H1 (cell line): ENCODE measurements around the gene SAP30. TPM values are rescaled to one million over a fixed set of nuclear protein-coding genes. Genes with fewer than 3 reads are reported as not detected.

ENCODE experiments used
- CTCF ChIA-PET: fragments of 300-600 bp; sonication (Branson Sonifier 250); formaldehyde crosslinking; loops from one replicate; lab custom pipeline; 2021; ENCODE audit not compliant: partially characterized antibody; lab: Charles Lee
- POLR2A ChIA-PET: fragments of 300-600 bp; sonication (Branson Sonifier 250); formaldehyde crosslinking; loops from one replicate; lab custom pipeline; 2021; ENCODE audit warnings: inconsistent platforms; ENCODE audit not compliant: partially characterized antibody; lab: Charles Lee
- DNase-seq, 2 experiments: peaks; one replicate each; pipeline versions ENCODE4 v3.0.0 to v3.0.0-alpha.2; 2010 to 2022; ENCODE audit warnings: low spot score in 2 of 2, low read depth in 1 of 2, mixed read lengths in 1 of 2
- FAIRE-seq: peaks from 2 replicates; lab custom pipeline; 2011; peaks lifted over from hg19 to GRCh38; lab: Jason Lieb, UNC
- H2AFZ ChIP-seq: 2 replicates; pipeline ENCODE4 v1.8.1; 2012; ENCODE audit warnings: low read length, inconsistent platforms
- H2AK5ac ChIP-seq: 2 replicates; pipeline ENCODE4 v1.6.1; 2013; ENCODE audit warnings: low read depth, low read length
- H2BK120ac ChIP-seq: replicated peaks from 2 replicates; pipeline ENCODE3; 2013; ENCODE audit warnings: low read depth, low read length, inconsistent platforms
- H2BK12ac ChIP-seq: 2 replicates; pipeline ENCODE4 v1.6.1; 2013; ENCODE audit warnings: low read depth, low read length
- H2BK15ac ChIP-seq: 2 replicates; pipeline ENCODE4 v1.6.1; 2013; ENCODE audit warnings: low read length
- H2BK20ac ChIP-seq: 2 replicates; pipeline ENCODE4 v1.6.1; 2013; ENCODE audit warnings: low read length
- H2BK5ac ChIP-seq: 2 replicates; pipeline ENCODE4 v1.6.1; 2013; ENCODE audit warnings: low read depth, low read length
- H3K14ac ChIP-seq: 2 replicates; pipeline ENCODE4 v1.6.1; 2013; ENCODE audit warnings: inconsistent platforms; ENCODE audit not compliant: insufficient read length
- H3K18ac ChIP-seq: 2 replicates; pipeline ENCODE4 v1.6.1; 2013; ENCODE audit warnings: low read length; ENCODE audit errors: extremely low read depth
- H3K23ac ChIP-seq: 2 replicates; pipeline ENCODE4 v1.6.1; 2013; ENCODE audit warnings: inconsistent platforms; ENCODE audit not compliant: insufficient read length
- H3K23me2 ChIP-seq: 2 replicates; pipeline ENCODE4 v1.6.1; 2013; ENCODE audit warnings: low read depth, low read length
- H3K27ac ChIP-seq: 2 replicates; pipeline ENCODE4 v1.6.1; 2011; ENCODE audit warnings: low read depth, low read length, inconsistent platforms
- H3K27me3 ChIP-seq, 4 experiments: replicated peaks in 1 of 4; 1 replicate in 1 of 4; 2 replicates in 3 of 4; pipeline versions ENCODE4 v1.6.1 to v1.8.1; 2011 to 2013; ENCODE audit warnings: low read length in 3 of 4, mild to moderate bottlenecking in 3 of 4, inconsistent platforms in 2 of 4, mixed read lengths in 2 of 4, moderate library complexity in 1 of 4; ENCODE audit not compliant: control insufficient read depth in 3 of 4, insufficient read depth in 3 of 4; ENCODE audit errors: extremely low read depth in 1 of 4
- H3K36me3 ChIP-seq, 4 experiments: 2 replicates each; pipeline versions ENCODE4 v1.6.1 to v1.8.1; 2011 to 2013; ENCODE audit warnings: mild to moderate bottlenecking in 4 of 4, low read length in 3 of 4, moderate library complexity in 2 of 4, control low read depth in 1 of 4, inconsistent platforms in 1 of 4; ENCODE audit not compliant: insufficient read depth in 4 of 4, control insufficient read depth in 2 of 4
- H3K4ac ChIP-seq: replicated peaks from 2 replicates; pipeline ENCODE3; 2013; ENCODE audit warnings: low read length, low read depth, mixed read lengths, inconsistent platforms; ENCODE audit not compliant: insufficient read length
- H3K4me1 ChIP-seq, 4 experiments: replicated peaks in 1 of 4; 1 replicate in 1 of 4; 2 replicates in 3 of 4; pipeline versions ENCODE4 v1.6.1 to v1.8.1; 2011 to 2013; ENCODE audit warnings: low read length in 3 of 4, inconsistent platforms in 2 of 4, mixed read lengths in 1 of 4; ENCODE audit not compliant: insufficient read depth in 4 of 4, control insufficient read depth in 3 of 4
- H3K4me2 ChIP-seq, 2 experiments: 2 replicates each; pipeline versions ENCODE4 v1.6.1 to v1.8.1; 2011 to 2013; ENCODE audit warnings: low read depth in 2 of 2, low read length in 2 of 2, control low read depth in 1 of 2, inconsistent platforms in 1 of 2, mild to moderate bottlenecking in 1 of 2; ENCODE audit not compliant: insufficient read depth in 1 of 2
- H3K4me3 ChIP-seq, 4 experiments: fragments of 200-600, 300-600 bp in 1 of 4; sonication (generic), shearing (Covaris generic), sonication (Bioruptor Twin) in 1 of 4; 2 replicates each; pipeline versions ENCODE4 v1.5.1 to v1.8.1; 2011 to 2016; ENCODE audit warnings: low read length in 4 of 4, low read depth in 3 of 4, control low read depth in 2 of 4, inconsistent platforms in 2 of 4, mild to moderate bottlenecking in 2 of 4, mixed read lengths in 1 of 4, moderate library complexity in 1 of 4; ENCODE audit not compliant: insufficient read depth in 2 of 4; ENCODE audit errors: extremely low read depth in 1 of 4
- H3K56ac ChIP-seq: replicated peaks from 2 replicates; pipeline ENCODE3; 2013; ENCODE audit warnings: low read depth, mild to moderate bottlenecking, mixed read lengths, low read length, inconsistent platforms; ENCODE audit not compliant: insufficient read length
- H3K79me1 ChIP-seq: 2 replicates; pipeline ENCODE4 v1.6.1; 2013; ENCODE audit warnings: low read depth, low read length, control low read depth
- H3K79me2 ChIP-seq, 2 experiments: 2 replicates each; pipeline versions ENCODE4 v1.6.1 to v1.8.1; 2012 to 2013; ENCODE audit warnings: low read length in 2 of 2, mild to moderate bottlenecking in 2 of 2, inconsistent platforms in 1 of 2; ENCODE audit not compliant: insufficient read depth in 2 of 2, control insufficient read depth in 1 of 2
- H3K9ac ChIP-seq, 4 experiments: replicated peaks in 1 of 4; 1 replicate in 1 of 4; 2 replicates in 3 of 4; pipeline versions ENCODE4 v1.6.1 to v1.8.1; 2011 to 2013; ENCODE audit warnings: low read depth in 3 of 4, low read length in 3 of 4, control low read depth in 2 of 4, mild to moderate bottlenecking in 2 of 4, moderate library complexity in 2 of 4, inconsistent platforms in 1 of 4; ENCODE audit errors: extremely low read depth in 1 of 4
- H3K9me3 ChIP-seq, 2 experiments: 2 replicates each; pipeline versions ENCODE4 v1.6.1 to v1.8.1; 2012 to 2013; ENCODE audit warnings: mild to moderate bottlenecking in 2 of 2, moderate library complexity in 2 of 2, control low read depth in 1 of 2, inconsistent platforms in 1 of 2, low read depth in 1 of 2, low read length in 1 of 2, mixed read lengths in 1 of 2; ENCODE audit not compliant: insufficient read depth in 2 of 2
- H4K20me1 ChIP-seq, 2 experiments: replicated peaks in 1 of 2; 2 replicates each; pipeline versions ENCODE3 to v1.8.1; 2011 to 2013; ENCODE audit warnings: inconsistent platforms in 2 of 2, low read length in 2 of 2, mild to moderate bottlenecking in 1 of 2; ENCODE audit not compliant: insufficient read depth in 2 of 2, control insufficient read depth in 1 of 2
- H4K5ac ChIP-seq: 2 replicates; pipeline ENCODE4 v1.6.1; 2013; ENCODE audit warnings: low read length, low read depth, mixed read lengths, inconsistent platforms; ENCODE audit not compliant: insufficient read length
- H4K8ac ChIP-seq: 2 replicates; pipeline ENCODE4 v1.8.0; 2013; ENCODE audit warnings: mild to moderate bottlenecking, moderate library complexity, low read length, inconsistent platforms; ENCODE audit not compliant: insufficient read depth; ENCODE audit errors: extremely low read depth
- H4K91ac ChIP-seq: replicated peaks from 2 replicates; pipeline ENCODE3; 2013; ENCODE audit warnings: low read length, mixed read lengths, inconsistent platforms; ENCODE audit not compliant: insufficient read length
- ASH2L ChIP-seq: fragments of 200-600, 300-600 bp; sonication (generic); IDR thresholded peaks from one replicate; pipeline ENCODE4 v1.7.1; 2017; ENCODE audit warnings: low read length
- BCL11A ChIP-seq, 2 experiments: IDR thresholded peaks; one replicate each; pipeline ENCODE4 v1.6.1; 2011; ENCODE audit warnings: low read depth in 2 of 2, low read length in 2 of 2, mild to moderate bottlenecking in 2 of 2
- BRCA1 ChIP-seq: IDR thresholded peaks from 2 replicates; pipeline ENCODE4 v1.6.1; 2012; ENCODE audit warnings: low read depth, low read length, improper control_type of control experiment
- CHD1 ChIP-seq: IDR thresholded peaks from 2 replicates; pipeline ENCODE4 v1.6.1; 2012; ENCODE audit warnings: low read depth, low read length, improper control_type of control experiment
- EP300 ChIP-seq, 2 experiments: IDR thresholded peaks; 1 replicate in 1 of 2; 2 replicates in 1 of 2; pipeline ENCODE4 v1.6.1; 2011 to 2012; ENCODE audit warnings: low read depth in 2 of 2, low read length in 2 of 2, mild to moderate bottlenecking in 2 of 2, borderline replicate concordance in 1 of 2, inconsistent platforms in 1 of 2, moderate library complexity in 1 of 2
- HDAC6 ChIP-seq: IDR thresholded peaks from one replicate; pipeline ENCODE4 v1.7.1; 2012; ENCODE audit warnings: low read depth, mild to moderate bottlenecking, inconsistent platforms, low read length, moderate library complexity
- JUND ChIP-seq: IDR thresholded peaks from 2 replicates; pipeline ENCODE4 v1.6.1; 2011; ENCODE audit warnings: mild to moderate bottlenecking, improper control_type of control experiment, low read length
- PHF8 ChIP-seq: fragments of 200-600 bp; sonication (generic); conservative IDR thresholded peaks from 2 replicates; pipeline ENCODE4 v1.7.1; 2012; ENCODE audit warnings: low read depth, mild to moderate bottlenecking, inconsistent platforms, low read length, moderate library complexity
- POLR2AphosphoS5 ChIP-seq: IDR thresholded peaks from 2 replicates; pipeline ENCODE4 v1.6.1; 2011; ENCODE audit warnings: low read depth, low read length
- SAP30 ChIP-seq: fragments of 300-600 bp; sonication (generic); IDR thresholded peaks from 2 replicates; pipeline ENCODE4 v1.7.1; 2012; ENCODE audit warnings: low read length, moderate library complexity, mild to moderate bottlenecking, inconsistent platforms; ENCODE audit not compliant: insufficient read depth, insufficient replicate concordance
- SP1 ChIP-seq: IDR thresholded peaks from 2 replicates; pipeline ENCODE4 v1.6.1; 2011; ENCODE audit warnings: low read depth, low read length
- TAF1 ChIP-seq: IDR thresholded peaks from 2 replicates; pipeline ENCODE4 v1.6.1; 2011; ENCODE audit warnings: mild to moderate bottlenecking, low read depth, low read length
- TEAD4 ChIP-seq: IDR thresholded peaks from 2 replicates; pipeline ENCODE4 v1.6.1; 2012; ENCODE audit warnings: low read depth, low read length, inconsistent platforms, mixed read lengths
- WGBS, 2 experiments: shearing (Covaris generic) in 1 of 2; methylation state at CpG; one replicate each; pipeline versions ENCODE4 v1.1.6 to v1.1.7; 2013 to 2015; ENCODE audit warnings: low lambda C conversion rate in 2 of 2, mixed read lengths in 2 of 2, inconsistent platforms in 1 of 2, low coverage in 1 of 2, missing lambda C conversion rate in 1 of 2; ENCODE audit not compliant: insufficient replicate concordance in 2 of 2, insufficient coverage in 1 of 2, insufficient read length in 1 of 2; ENCODE audit errors: extremely low coverage in 1 of 2, missing lambda C conversion rate in 1 of 2; 5-methylcytosine and 5-hydroxymethylcytosine counted together
- polyA plus RNA-seq, 7 experiments: library from polyadenylated mRNA; depleted of rRNA in 3 of 7; stranded (reverse) in 5 of 7; unstranded in 2 of 7; fragments of >200 nt in 5 of 7; fragments of 200-250 nt in 2 of 7; gene quantifications; 1 replicate in 5 of 7; 2 replicates in 1 of 7; 4 replicates in 1 of 7; pipeline versions ENCODE4 v1.2.1 to v1.2.3, GENCODE V29; 2011 to 2013; ENCODE audit warnings: missing spikeins in 2 of 7, mixed read lengths in 2 of 7
- total RNA-seq: library from RNA; stranded (reverse); fragmentation: NEBNext Ultra II Directional; extraction: Animal tissue kit (Norgen Biotek cat#: 25700); gene quantifications from 2 replicates; pipeline ENCODE4 v1.2.1, GENCODE V29; 2021
- TF ChIP-seq, protein P1 (sequence below): IDR thresholded peaks from 2 replicates; pipeline ENCODE4 v1.6.1; 2011; ENCODE audit warnings: low read length, improper control_type of control experiment

The SAP30 gene
- total and polyA plus RNA-seq, 2 of the 8 experiments (the other 6 are each of a cell fraction or from before 2014, with no cell fraction given) = 7.7 to 21.1 TPM

DNA sequence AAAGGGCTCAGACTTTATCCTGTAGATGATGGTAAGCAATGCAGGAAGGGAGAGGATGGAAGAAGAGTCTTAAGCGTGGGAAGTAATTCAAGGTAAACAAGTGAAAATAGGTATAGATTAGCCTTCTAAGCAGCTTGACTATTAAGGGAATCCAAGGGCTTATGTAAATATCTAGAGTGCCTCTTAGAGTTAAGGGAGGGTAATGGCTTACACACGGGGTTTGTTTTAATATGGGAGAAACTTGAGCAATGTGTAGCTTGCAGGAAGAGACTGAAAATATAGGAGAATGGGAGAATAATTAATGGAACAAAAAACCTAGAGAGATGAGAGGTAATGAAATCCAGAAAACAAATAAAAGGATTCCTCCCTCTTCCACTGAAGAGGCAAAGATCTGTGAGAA lies 12.8 kb upstream of the SAP30 start:
- H2AK5ac ChIP-seq = no peak overlapping the region
- H3K23me2 ChIP-seq = no peaks in the 10 kb centered on the region; the same call in 1 of the 2 replicates
- H2BK5ac ChIP-seq = no peak overlapping the region
- H3K23ac ChIP-seq = no peak overlapping the region
- no peaks in the 10 kb centered on the region for H3K4me1 ChIP-seq
- H3K18ac ChIP-seq = no peak overlapping the region
- no peak overlapping the region for H4K8ac ChIP-seq
- H4K20me1 ChIP-seq = no peaks in the 10 kb centered on the region
- H3K27me3 ChIP-seq = no peaks in the 10 kb centered on the region
- no peaks in the 10 kb centered on the region for H3K79me2 ChIP-seq
- H3K4me2 ChIP-seq = no peak overlapping the region
- no peak overlapping the region for H4K5ac ChIP-seq
- H3K27ac ChIP-seq = no peak overlapping the region
- FAIRE-seq (peak; percentile 48), DNase-seq (no peak)
- no peaks in the 10 kb centered on the region for H3K9me3 ChIP-seq
- no peak overlapping the region; the same call in 1 of the 2 replicates for H2BK20ac ChIP-seq
- POLR2A ChIA-PET = interaction anchor here (0.7 to 1.1 kb wide), 4 partner anchors 14 to 345 kb away, joined by 3 to 4 read pairs (median 3); partner anchors contain the start of genes HMGB2 and SAP30
- no peak overlapping the region for H2BK15ac ChIP-seq
- H3K14ac ChIP-seq = no peak overlapping the region
- H3K9ac ChIP-seq = no peak overlapping the region
- no peak overlapping the region for H4K91ac ChIP-seq
- no peak overlapping the region for H2AFZ ChIP-seq
- H2BK12ac ChIP-seq = no peak overlapping the region
- H3K4ac ChIP-seq = no peak overlapping the region
- WGBS, 2 experiments = 86% methylated on average over 2 of the region's 2 CpGs; no CpG with 5 or more reads in 1 of the 2 experiments
- CTCF ChIA-PET = interaction anchor here (0.6 to 3.8 kb wide), 9 partner anchors 11 to 345 kb away, joined by 3 to 11 read pairs (median 4); no protein-coding TSS in a partner anchor
- no peaks in the 10 kb centered on the region for H3K36me3 ChIP-seq
- H3K56ac ChIP-seq = no peak overlapping the region
- no peak overlapping the region for H3K4me3 ChIP-seq
- no peak overlapping the region for H2BK120ac ChIP-seq
- no peaks in the 10 kb centered on the region for H3K79me1 ChIP-seq
- TF ChIP-seq TEAD4 (no peak), HDAC6 (no peak), BCL11A (IDR thresholded peaks at IDR 0.05; ENCODE audit: low read depth in 2 of 2, low read length in 2 of 2) (no peak), POLR2AphosphoS5 (no peak), CHD1 (no peak), TAF1 (no peak), JUND (no peak), EP300 (IDR thresholded peaks at IDR 0.05; ENCODE audit: borderline replicate concordance in 1 of 2, low read depth in 2 of 2, low read length in 2 of 2) (no peak), ASH2L (no peak), BRCA1 (no peak), SAP30 (no peak), PHF8 (no peak), SP1 (no peak)
- TF ChIP-seq, protein P1, sequence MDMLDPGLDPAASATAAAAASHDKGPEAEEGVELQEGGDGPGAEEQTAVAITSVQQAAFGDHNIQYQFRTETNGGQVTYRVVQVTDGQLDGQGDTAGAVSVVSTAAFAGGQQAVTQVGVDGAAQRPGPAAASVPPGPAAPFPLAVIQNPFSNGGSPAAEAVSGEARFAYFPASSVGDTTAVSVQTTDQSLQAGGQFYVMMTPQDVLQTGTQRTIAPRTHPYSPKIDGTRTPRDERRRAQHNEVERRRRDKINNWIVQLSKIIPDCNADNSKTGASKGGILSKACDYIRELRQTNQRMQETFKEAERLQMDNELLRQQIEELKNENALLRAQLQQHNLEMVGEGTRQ = no peak
